ENCODE measurements around the gene AKAP13. TPM values are rescaled to one million over a fixed set of nuclear protein-coding genes. Genes with fewer than 3 reads are reported as not detected.
"Not testable (repeated sequence)": the region's sequence is repeated elsewhere in the genome, so short reads cannot be mapped to it uniquely, and the experiment has no call there.

Gene AKAP13
- polyA plus RNA-seq, 1 donor, result 71.1 TPM

DNA sequence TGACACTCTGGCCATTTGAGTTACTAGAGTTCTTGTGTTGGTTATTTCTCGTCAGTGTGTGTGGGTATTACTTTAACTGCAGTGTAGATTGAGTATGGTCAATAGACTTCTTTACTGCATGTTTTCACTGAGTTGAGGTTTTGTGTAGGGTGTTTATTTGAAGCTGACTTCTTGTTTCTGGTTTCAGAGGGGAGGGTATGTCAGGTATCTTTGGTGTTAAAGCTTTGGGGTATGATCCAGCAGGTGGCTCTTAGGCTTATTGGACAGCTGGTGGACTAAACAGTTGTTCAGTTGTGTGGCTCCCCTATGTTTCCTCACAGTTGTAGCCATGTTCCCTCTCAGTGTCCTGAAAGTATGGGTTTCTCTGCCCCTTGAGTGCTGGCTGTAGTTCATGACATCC is 72.0 kb downstream of the AKAP13 start:
- no peak for DNase-seq

DNA sequence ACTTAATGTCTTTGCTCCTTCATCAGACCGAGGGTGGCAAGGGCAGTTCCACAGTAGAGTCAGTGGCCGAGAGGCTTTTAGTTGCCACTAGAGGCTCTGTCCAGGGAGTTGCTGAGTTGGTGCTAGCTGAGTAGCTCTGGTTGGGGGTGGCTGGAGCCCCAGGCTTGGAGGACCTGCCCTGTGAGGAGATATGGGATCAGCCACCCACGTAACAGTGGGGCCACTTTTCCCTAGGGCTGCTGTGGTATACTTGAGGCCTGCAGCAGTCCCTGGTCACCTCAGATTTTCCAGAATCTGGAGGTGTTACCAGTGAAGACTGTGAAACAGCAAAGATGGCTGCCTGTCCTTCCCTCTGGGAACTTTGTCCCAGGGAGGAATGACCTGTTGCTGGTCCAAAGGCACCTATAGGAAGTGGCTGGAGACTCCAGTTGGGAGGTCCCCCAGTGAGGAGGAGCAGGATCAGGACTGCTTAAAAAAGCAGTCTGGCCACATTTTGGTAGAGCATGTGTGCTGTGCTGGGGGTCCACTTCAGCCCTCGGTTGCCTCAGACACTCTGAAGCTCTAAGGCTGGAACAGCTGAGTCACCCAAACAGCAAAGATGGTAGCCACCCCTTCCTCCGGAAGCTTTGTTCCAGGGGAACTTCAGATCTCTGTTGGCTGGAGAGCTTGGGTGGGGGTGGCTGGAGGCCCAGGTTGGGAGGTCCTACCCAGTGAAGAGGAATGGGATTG is 72.9 kb downstream of the AKAP13 start:
- DNase-seq, result no peak

DNA sequence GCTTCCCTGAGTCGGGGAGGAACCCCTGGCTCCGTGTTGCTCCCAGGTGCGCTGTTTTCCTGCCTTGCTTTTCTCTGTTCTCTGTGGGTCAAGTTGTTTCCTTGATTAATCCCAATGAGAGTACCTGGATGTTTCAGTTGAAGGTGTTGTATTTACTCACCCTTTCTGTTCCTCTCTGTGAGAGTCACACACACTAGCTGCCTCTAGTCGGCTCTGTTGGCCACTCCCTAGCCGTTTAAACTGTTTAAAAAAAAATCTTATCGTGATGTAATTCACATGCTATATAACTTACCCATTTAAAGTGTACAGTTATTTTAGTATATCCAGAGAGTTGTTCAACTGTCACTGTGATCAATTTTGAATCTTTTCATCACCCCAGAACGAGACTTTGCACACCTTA is 74.0 kb downstream of the AKAP13 start:
- no peak for DNase-seq

DNA sequence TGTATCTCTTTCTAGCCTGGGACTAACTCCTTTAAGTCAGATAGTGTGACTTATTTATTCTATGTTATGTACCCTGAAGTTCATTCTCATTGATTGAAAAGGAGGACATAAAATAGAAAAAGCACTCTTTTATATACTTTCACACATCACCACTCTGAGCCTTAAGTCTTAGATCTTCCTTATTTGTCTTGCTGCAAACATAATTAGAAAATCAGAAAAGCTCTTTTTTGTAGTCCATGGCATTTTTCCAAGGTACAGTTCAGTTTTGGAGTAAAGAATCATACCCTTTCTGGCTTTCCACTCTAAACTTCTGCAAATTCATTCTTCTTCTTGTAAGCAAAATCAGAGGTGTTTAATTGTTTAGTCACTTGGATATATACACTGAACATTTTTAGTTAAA is 75.5 kb downstream of the AKAP13 start:
- peak; percentile 40 for DNase-seq

DNA sequence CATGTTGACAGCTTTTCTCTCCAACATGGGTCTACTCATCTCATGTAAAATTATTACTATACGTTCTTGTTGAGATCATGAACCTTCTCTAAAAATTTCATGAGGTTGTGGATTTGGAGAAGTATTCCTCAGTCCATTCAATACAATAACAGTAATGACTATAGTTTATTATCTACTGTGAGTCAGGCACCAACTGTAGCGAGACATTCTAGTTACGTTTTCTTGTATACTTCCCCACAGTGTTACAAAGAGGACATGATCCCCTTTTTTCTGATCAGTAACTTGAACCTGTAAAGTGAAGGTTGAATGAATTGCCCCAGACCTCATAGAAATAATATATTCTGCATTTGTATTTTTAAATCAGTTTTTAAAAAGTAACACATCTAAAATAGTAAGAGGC is 76.4 kb downstream of the AKAP13 start:
- DNase-seq, result no peak

DNA sequence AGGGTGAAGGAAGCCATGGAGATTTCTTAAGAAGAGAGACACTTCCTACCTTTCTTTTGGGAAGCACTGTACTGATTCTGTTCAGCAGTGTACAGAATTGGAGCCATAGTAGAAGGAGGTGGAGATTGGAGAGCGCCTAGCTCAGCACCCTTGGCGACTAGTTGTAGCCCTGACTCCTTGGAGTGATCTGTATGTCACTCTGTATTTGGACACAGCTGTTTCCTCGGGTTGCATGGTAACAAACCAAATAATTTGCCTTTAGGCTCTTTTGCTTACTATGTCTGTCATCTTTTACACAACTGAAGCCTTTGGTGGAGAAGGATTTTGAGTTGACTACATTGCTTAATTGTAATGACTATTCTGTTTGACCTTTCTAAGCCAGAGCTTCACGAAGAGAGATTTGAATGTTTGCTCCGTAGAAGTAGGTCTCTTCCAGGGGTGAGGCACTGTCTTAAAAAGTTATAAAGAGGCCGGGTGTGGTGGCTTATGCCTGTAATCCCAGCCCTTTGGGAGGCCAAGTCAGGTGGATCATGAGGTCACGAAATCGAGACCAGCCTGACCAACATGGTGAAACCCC is 77.1 kb downstream of the AKAP13 start:
- no peak for DNase-seq

DNA sequence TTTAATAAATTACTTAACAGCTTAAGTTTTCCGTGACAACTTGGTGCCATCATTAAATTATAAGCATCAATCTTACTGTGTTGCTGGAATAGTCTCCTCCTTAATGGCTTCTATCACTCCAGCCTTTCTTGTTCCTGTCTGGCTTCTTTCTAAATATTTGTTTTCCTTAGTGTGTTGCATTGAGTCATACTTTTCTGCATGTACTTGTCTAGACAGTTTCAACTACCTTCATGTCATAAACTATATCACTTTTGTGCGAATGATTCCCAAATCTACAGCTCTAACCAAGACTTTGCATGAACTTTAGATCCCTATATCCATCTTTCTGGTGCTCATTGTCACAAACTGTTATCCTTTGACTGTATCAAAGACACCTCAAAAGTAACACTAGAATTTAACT is 78.4 kb downstream of the AKAP13 start:
- DNase-seq, result no peak

DNA sequence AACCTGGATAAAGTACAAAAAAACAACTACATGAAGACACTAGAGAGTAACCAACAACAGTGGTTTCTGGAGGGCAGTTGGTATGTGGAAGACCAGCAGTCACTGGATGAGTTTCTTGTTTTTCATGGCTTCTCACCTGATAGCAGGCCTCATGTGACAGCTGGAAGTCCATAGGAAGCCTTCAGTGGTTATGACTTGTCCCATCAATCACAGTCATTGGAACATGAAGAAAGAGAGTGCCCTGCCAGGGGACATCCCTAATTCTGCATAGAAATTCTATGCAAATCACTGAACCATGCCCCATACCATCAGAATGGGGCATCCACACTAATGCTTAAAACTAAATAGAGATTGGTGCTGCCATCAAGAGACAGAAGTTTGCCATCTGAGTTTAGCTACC is 81.6 kb downstream of the AKAP13 start:
- no peak for DNase-seq

DNA sequence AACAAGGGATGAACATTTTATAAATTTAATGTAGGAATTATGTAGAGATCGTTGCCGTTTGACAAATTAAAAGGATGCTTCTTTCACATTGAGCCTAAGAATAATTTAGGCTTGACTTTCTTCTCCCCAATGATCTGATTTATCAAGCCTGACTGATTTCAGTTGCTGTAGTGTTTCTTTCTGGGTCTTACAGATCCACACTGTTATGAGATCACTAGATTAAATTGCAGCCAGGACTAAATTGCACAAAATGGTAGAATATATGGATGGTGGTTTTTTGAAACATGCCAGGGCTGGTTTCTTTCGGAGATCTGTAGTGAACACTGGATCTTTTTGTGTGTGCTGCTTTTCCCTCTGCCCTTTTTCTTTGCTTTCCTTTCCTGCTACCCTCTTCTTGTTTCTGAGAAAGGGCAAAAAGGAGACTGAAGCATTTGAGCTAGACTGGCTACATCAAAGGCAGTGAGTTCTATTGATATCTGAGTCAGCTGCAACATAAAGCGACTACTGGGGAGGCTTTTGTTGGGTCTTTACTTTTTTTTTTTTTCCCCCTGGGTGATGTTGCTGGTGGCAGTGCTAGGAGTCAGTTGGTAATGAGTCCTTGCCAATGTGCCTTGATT is 83.0 kb downstream of the AKAP13 start:
- DNase-seq, result no peak

DNA sequence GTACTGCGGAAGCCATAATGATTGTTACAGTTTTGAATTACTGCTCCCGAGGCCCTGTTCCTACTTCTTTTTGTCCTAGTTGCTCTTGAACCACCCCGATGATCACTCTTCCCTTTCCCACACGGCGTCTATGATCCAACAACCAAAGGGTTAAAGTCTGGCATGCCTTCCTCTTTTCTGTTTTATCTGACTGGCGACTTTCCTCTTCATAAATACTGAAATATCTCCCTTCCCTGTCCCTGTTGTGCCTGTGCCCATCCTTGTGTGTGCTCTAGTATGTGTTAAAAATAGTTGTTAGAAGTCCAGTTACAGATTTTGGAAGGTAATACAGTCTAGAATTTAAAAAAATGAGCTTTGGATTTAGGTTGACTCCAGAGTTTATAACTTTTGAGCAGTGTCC is 83.6 kb downstream of the AKAP13 start:
- DNase-seq, result no peak

DNA sequence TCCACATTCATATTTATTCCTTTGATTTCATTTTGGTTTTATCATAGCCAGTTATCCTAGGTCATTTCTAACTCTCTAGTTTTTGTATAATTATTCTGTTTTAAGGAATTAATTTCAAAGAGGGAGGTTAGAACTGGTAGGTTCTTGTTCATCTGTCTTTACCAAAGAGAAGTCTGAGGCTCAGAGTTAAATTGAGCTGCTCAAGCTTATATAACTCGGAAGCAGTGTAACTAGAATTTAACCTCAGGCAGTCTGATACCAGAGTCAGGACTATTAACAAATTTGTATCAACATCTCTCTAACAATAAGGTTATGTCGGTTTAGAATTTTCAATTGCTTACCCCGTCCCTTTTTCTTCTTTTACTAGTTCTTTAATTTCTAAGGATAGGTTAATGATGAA is 84.1 kb downstream of the AKAP13 start:
- DNase-seq, result no peak

DNA sequence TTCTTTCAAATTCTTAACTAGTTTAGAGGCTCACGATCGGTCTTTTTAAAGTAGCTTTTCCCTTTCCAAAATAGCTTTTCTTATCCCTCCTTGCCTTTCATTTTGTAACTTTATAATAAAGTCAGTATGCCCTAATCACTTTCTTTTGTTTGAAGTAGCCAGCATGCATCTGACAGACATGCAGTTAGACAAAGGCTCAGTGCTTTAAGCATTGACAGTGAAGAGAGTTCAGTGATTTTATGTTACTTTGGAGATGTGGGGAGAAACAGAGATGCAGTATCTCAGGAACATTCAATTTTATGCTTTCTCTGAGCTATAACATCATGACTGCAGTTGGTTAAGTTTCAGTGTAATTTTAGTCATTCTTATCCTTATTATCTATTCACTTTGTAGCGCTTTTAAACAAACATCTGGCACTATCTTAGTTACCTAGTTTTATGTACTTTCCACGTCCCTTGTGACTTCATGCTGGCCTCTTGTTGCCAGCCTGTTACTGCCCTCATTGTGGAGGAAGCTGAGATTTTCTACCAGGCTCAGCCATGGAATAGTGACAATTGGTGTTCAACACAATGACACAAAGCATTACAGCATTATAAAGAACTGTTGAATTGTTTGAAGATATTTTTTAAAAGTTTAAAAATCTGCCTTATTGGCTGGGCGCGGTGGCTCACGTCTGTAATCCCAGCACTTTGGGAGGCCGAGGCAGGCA is 90.3 kb downstream of the AKAP13 start:
- no peak for DNase-seq

DNA sequence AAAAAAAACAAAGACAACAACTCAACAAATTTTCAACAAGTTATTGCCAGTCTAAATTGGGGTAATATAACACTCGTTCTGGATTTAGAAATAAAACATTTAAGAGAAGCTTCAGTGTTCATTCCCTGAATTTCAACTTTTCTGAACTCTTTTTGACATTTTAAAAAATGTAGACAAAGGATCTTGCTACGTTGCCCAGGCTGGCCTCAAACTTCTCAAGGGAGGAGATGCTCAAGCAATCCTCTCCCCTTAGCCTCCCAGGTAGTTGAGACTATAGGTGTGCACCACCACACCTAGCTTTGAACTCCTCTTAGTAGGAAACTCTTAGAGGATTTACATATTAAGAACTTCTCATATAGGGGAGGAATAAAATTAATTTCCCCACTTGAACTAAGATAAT is 91.9 kb downstream of the AKAP13 start:
- no peak for DNase-seq

DNA sequence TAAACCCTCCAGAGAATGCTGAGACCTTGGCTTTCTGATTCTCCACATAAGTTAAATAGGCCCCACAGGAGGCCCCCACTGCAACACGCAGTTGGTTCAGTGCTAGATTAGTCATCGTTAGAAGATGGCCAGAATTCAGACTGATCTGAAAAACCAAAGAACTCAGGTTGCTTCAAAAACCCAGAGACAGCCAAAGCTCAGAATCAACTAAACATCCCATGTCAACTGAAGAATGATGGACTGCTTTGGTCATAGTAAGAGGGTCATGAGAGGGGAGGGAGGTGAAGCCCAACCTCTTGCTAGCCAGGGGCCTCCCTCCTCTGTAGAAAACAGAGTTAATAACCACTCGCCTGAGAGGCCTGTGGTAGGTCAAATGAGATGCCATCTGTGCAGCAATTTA is 93.1 kb downstream of the AKAP13 start:
- no peak for DNase-seq

DNA sequence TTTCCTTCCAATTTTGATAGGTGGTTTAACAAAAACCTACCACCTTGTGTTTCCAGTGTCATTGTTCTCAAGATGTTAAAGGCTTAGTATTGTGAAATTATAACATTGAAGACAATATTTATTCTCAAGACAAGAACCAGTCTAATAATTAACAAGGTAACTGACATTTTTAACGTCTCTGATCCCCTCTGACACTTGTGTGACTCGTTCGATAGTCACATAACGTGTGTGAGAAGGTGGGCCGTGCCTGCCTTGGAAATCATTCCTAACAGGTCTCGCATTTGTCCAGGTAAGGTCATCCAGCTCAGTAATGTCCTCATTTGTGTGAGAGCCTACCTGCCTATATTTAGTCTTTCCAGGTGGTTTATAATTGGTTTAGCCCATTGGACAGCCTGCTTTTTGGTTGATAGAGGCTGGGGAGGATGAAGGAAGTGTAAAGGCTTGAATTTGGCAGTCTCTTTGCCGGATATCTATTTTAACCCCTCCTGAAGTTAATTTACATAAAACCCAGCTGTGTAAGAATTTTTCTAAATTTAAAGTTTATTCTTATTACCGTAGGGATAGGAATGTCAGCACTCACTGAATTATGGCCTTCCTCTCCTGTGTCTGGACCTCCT is 94.4 kb downstream of the AKAP13 start:
- no peak for DNase-seq

DNA sequence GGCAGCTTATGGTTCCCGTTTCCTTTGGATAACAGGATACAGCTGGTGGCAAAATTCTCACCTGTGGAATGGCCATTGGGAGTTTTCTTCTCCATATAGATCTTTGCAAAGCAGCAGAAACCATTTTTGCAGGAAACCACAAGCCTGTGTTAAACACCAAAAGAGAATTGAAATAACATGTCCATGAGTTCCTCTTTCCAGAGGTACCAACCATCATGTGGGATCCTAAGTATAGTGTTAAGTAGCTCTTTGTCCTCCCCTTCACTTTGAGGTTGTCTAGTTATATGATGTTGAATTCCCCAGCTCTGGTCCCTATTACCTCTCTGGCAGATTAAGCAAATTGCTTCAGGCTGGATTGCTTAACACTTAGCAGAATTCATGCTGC is 94.9 kb downstream of the AKAP13 start:
- DNase-seq, result no peak

DNA sequence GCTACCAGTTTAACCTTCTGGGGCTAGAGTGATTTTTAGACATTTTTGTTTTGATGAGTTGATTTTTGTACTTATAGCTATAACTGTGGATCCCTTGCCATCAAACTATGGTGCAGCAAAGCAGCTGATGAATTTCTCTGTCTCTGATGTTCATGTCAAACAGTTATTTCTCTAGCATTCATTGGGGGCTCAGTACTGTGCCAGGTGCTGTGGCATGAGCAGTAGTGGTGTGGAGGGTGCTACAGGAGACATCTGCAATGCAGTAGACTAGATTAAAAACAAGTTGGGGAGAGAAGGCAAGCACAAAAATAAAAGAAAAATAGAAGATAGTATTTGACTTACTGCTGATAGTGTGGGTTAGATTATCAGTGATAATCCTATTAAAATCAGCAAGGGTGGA is 95.3 kb downstream of the AKAP13 start:
- no peak for DNase-seq

DNA sequence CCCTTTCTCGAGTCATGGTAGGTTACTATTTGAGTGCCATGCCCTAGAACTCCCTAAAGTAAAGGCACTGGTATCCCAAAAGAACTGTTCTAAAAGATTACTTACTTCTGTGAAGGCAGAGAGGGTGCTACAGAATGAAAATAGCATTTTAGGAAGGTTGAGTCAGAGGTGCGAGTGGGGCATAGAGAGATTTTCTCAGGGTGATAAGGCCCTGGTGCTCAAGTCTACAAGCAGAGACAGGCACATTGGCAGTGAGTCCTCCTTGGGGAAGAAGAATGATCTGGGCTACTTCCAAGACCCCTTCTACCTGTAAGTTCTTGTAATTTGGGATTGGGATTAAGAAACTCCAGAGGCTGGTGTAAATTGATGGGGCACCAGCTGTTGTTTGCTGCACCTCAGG is 96.7 kb downstream of the AKAP13 start:
- DNase-seq, result no peak

DNA sequence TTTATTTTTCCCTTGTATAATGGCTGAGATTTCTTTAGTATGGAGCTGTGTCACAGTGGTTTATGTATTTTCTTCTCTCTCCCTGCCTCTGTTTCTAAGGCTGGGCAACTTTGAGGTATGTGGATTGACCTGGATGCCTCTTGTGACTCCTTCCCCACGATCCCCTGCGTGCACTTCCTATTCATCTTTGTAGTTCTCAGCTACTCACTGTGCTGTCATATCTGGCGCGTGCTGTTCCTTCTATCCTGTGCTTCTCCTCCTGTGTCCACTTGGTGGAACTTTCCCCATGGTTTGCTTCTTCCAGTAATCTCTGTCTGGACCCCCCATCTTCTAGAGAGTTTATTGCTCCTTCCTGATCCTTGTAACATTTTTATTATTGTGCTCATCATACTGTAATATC is 97.3 kb downstream of the AKAP13 start:
- no peak for DNase-seq

DNA sequence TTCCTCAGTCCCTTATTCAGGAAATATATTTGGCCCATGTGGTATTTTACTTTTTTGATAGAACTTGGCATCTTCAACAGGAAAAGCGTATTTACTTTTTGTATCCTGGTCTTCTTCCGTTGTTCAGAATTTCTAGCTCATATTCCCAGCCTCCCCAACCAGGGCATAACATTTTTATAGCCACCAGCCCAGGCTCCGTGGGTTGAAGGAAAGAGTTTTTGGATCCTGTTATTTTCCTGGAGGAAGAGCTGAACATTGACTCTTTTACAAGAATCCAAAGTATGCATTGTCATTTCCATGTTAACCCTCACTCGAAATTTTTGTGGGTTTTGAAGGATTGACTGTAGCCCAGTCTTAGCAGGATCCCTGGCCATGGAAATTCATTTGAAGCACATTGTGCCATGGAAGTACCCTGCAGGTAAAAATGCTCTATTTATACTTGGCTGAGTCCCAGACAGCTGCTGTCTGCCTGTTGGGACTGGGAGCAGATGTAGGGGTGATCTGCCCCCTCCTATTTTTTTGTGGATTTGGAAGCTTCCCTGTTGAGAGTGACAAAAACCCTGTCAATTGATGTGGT is 98.8 kb downstream of the AKAP13 start:
- DNase-seq, result no peak

DNA sequence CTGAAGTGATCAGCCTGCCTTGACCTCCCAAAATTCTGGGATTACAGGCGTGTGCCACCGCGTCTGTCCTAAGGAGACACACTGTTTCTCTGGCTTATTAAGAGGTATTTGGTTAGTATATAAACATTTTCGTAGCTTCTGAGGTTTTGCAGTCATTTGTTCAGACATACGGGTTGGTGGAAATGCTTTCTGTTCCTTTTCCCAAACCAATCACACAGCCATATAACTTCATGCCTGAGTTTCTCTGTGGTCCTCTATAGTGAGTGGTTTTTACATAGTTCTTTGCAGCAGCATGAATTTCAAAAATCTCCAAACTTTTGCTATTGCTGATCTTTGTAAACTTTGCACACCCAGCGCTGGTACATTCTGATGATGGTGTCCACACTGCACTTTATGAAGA is 100.5 kb downstream of the AKAP13 start:
- DNase-seq, result no peak

DNA sequence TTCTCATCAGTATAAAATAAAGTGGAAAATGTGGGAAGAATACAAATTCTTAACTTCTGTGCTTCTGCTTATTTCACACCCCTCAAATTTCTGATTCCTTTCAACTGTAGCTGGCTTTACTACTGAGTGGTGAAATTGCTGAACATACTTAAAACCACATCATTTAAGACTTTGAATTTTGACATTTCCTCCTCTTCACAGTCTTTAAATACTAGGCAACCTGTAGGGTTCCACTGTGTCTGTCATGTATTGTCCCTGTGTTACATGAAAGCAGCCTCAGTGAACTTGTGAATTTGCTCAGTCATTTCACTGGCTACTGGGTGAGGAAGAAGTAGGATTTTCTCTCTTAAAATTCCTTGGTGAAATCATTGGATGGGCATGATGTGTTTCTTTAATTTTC is 101.1 kb downstream of the AKAP13 start:
- not testable (repeated sequence) for DNase-seq

DNA sequence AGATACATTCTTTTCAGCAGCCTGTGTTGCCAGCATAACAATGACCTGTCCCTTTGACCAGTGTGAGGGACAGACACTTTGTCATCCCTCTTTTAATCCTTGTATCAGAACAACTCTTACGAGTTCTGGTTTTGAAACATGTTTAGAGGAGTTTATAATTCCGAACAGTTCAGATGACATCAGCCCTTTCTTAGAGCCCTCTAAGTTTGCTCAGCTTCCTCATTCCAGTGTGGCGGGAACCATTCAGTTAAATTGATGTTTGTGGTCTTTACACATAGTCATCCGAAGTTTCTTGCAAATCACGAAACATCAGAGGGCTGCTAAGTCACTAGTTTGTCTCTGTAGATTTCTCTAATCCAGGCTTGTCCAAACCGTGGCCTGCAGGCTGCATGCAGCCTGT is 102.5 kb downstream of the AKAP13 start:
- DNase-seq, result no peak

All from hindlimb muscle (tissue), 1 donor.